GM23338 (cell line): Measurements from ENCODE around the gene DVL1. TPM values are rescaled to one million over a fixed set of nuclear protein-coding genes. Genes with fewer than 3 reads are reported as not detected.

Experiments
- ATAC-seq: fragments of 200-7000 bp; cut with Tn5 transposase; 3 replicates; pipeline ENCODE4 v1.9.1; 2020
- DNase-seq: peaks from one replicate; pipeline ENCODE4 v3.0.0-alpha.2; 2015; ENCODE audit warnings: low spot score
- H2AFZ ChIP-seq: fragments of 200-600 bp; sonication (generic); 2 replicates; pipeline ENCODE4 v1.8.0; 2016; ENCODE audit warnings: antibody characterized with exemption, mild to moderate bottlenecking, moderate library complexity
- H3F3A ChIP-seq: fragments of 200-600 bp; sonication (generic); replicated peaks from 2 replicates; pipeline ENCODE4 v1.8.0; 2017; ENCODE audit warnings: antibody characterized with exemption, mixed run types, low read depth
- H3K27ac ChIP-seq: fragments of 200-600 bp; sonication (generic); 2 replicates; pipeline ENCODE4 v1.6.1; 2016; ENCODE audit warnings: low read depth
- H3K27me3 ChIP-seq: fragments of 200-600 bp; sonication (generic); 2 replicates; pipeline ENCODE4 v1.8.0; 2016; ENCODE audit warnings: mild to moderate bottlenecking, mixed run types, moderate library complexity; ENCODE audit not compliant: insufficient read depth
- H3K36me3 ChIP-seq: fragments of 200-600 bp; sonication (generic); 2 replicates; pipeline ENCODE4 v1.8.0; 2016; ENCODE audit warnings: mild to moderate bottlenecking; ENCODE audit not compliant: insufficient read depth
- H3K4me1 ChIP-seq: fragments of 200-600 bp; sonication (generic); 2 replicates; pipeline ENCODE4 v1.8.0; 2016; ENCODE audit warnings: mild to moderate bottlenecking, moderate library complexity; ENCODE audit not compliant: insufficient read depth
- H3K4me2 ChIP-seq: fragments of 200-600 bp; sonication (generic); 2 replicates; pipeline ENCODE4 v1.7.1; 2017; ENCODE audit warnings: mixed run types
- H3K4me3 ChIP-seq: fragments of 200-600 bp; sonication (generic); 2 replicates; pipeline ENCODE4 v1.6.1; 2016; ENCODE audit warnings: mixed run types
- H3K79me2 ChIP-seq: fragments of 200-600 bp; sonication (generic); replicated peaks from 2 replicates; pipeline ENCODE4 v1.8.0; 2017; ENCODE audit warnings: mild to moderate bottlenecking; ENCODE audit not compliant: insufficient read depth
- H3K9me2 ChIP-seq: fragments of 200-600 bp; sonication (generic); 2 replicates; pipeline ENCODE4 v1.8.0; 2017; ENCODE audit not compliant: insufficient read depth
- H4K20me1 ChIP-seq: fragments of 200-600 bp; sonication (generic); replicated peaks from 2 replicates; pipeline ENCODE4 v1.8.0; 2017; ENCODE audit warnings: mild to moderate bottlenecking; ENCODE audit not compliant: insufficient read depth
- H3K27ac Mint-ChIP-seq: 2 replicates; pipeline ENCODE4 v1.8.0; 2020; ENCODE audit warnings: inconsistent platforms, mild to moderate bottlenecking, moderate library complexity, mixed read lengths
- H3K27me3 Mint-ChIP-seq: 3 replicates; pipeline ENCODE4 v1.8.0; 2022; ENCODE audit warnings: low read depth, mild to moderate bottlenecking, moderate library complexity, mixed read lengths, inconsistent platforms; ENCODE audit not compliant: insufficient read depth, poor library complexity
- H3K36me3 Mint-ChIP-seq: 3 replicates; pipeline ENCODE4 v1.8.0; 2021; ENCODE audit warnings: low read depth, mild to moderate bottlenecking, inconsistent platforms, moderate library complexity, mixed read lengths
- H3K4me1 Mint-ChIP-seq: 3 replicates; pipeline ENCODE4 v1.8.0; 2020; ENCODE audit warnings: mild to moderate bottlenecking, inconsistent platforms, mixed read lengths
- H3K4me3 Mint-ChIP-seq: 3 replicates; pipeline ENCODE4 v1.8.0; 2021; ENCODE audit warnings: moderate library complexity, mild to moderate bottlenecking, inconsistent platforms, mixed read lengths
- H3K9me3 Mint-ChIP-seq: 3 replicates; pipeline ENCODE4 v1.8.0; 2020; ENCODE audit warnings: moderate library complexity, mild to moderate bottlenecking, inconsistent platforms, mixed read lengths
- CREB1 ChIP-seq: fragments of 250-450 bp; sonication (Bioruptor Pico); IDR thresholded peaks from 2 replicates; pipeline ENCODE4 v1.5.0; 2020; ENCODE audit warnings: low read depth, mild to moderate bottlenecking, moderate library complexity
- CTCF ChIP-seq, 2 experiments: fragments of 200-600 bp in 1 of 2; sonication (generic) in 1 of 2; conservative IDR thresholded peaks; 2 replicates each; pipeline versions ENCODE4 v1.5.1 to v1.6.1; 2016 to 2017; ENCODE audit warnings: antibody characterized with exemption in 2 of 2, low read depth in 2 of 2, mild to moderate bottlenecking in 2 of 2, moderate library complexity in 1 of 2
- EZH2 ChIP-seq: fragments of 200-600 bp; sonication (generic); IDR thresholded peaks from one replicate; pipeline ENCODE4 v1.8.0; 2017; ENCODE audit warnings: antibody characterized with exemption, mild to moderate bottlenecking, low read depth; ENCODE audit not compliant: unreplicated experiment
- NANOG ChIP-seq: IDR thresholded peaks from 2 replicates; pipeline ENCODE4 v1.6.1; 2016; ENCODE audit warnings: antibody characterized with exemption, borderline replicate concordance
- POLR2AphosphoS5 ChIP-seq: IDR thresholded peaks from 2 replicates; pipeline ENCODE4 v1.6.1; 2016; ENCODE audit warnings: antibody characterized with exemption, low read depth
- ZNF462 ChIP-seq: fragments of 250-450 bp; sonication (Bioruptor Pico); IDR thresholded peaks from 2 replicates; pipeline ENCODE4 v1.5.0; 2020; ENCODE audit warnings: mild to moderate bottlenecking, moderate library complexity
- long read RNA-seq: library from polyadenylated mRNA; unstranded; transcript quantifications from one replicate; pipeline ENCODE4 v2.0.0, GENCODE V29; 2020; ENCODE audit not compliant: unreplicated experiment
- polyA plus RNA-seq: library from polyadenylated mRNA; unstranded; fragments of >200 nt; fragmentation: Nextera tagmentation; extraction: Ambion mirVana; gene quantifications from 2 replicates; pipeline ENCODE4 v1.2.1, GENCODE V29; 2016
- total RNA-seq: library from RNA; depleted of rRNA; stranded (reverse); fragments of >200 nt; shearing (Covaris generic); gene quantifications from 2 replicates; pipeline ENCODE4 v1.2.3, GENCODE V29; 2014; rRNA removed
- TF ChIP-seq, protein P1 (sequence below): IDR thresholded peaks from one replicate; pipeline ENCODE4 v1.6.1; 2018; ENCODE audit warnings: antibody characterized with exemption; ENCODE audit not compliant: unreplicated experiment

DVL1 gene
- total RNA-seq (62.7 and 69.7 TPM in 2 replicates), polyA plus RNA-seq (13.5 and 15.4 TPM in 2 replicates)
- long read RNA-seq, partial matches to known transcripts, result 0 of 4 reads
- long read RNA-seq, other reads (novel, unspliced or antisense), result 4 of 4 reads

GRCh38 chr1:1349256-1350012 lies at the start of gene DVL1:
Gene DVL1, minus strand, starts transcription at chr1:1349418. Its CDS starts 353 bp downstream, at chr1:1349065.
- Histone ChIP-seq H3K27me3 (peaks cover 17% of the 10 kb centered on the region), H3K36me3 (no peaks in the 10 kb centered on the region), H3K9me2 (no peaks in the 10 kb centered on the region), H3K27ac (no peak within 1 kb of the TSS), H2AFZ (no peak within 1 kb of the TSS), H3K79me2 (peaks cover 14% of the 10 kb centered on the region), H3K4me1 (peaks cover 25% of the 10 kb centered on the region), H4K20me1 (no peaks in the 10 kb centered on the region; the same call in none of the 2 replicates), H3F3A (peaks cover 25% of the 10 kb centered on the region), H3K4me2 (peak within 1 kb of the TSS; percentile 84), H3K4me3 (peak within 1 kb of the TSS; percentile 65)
- Mint-ChIP-seq H3K27ac (no peak within 1 kb of the TSS), H3K4me1 (peaks cover 25% of the 10 kb centered on the region), H3K36me3 (no peaks in the 10 kb centered on the region), H3K9me3 (no peaks in the 10 kb centered on the region), H3K27me3 (peaks cover 26% of the 10 kb centered on the region), H3K4me3 (peak within 1 kb of the TSS; percentile 78)
- peak; percentile 16 for ATAC-seq
- TF ChIP-seq CREB1 (CRISPR knock-in tag), result peak; percentile 82
- TF ChIP-seq POLR2AphosphoS5, result peak; percentile 38
- TF ChIP-seq NANOG, result no peak
- TF ChIP-seq CTCF (conservative IDR thresholded peaks at IDR 0.05; ENCODE audit: low read depth in 2 of 2), result peak; percentile 41 to 67
- peak; percentile 89 for DNase-seq

DNA sequence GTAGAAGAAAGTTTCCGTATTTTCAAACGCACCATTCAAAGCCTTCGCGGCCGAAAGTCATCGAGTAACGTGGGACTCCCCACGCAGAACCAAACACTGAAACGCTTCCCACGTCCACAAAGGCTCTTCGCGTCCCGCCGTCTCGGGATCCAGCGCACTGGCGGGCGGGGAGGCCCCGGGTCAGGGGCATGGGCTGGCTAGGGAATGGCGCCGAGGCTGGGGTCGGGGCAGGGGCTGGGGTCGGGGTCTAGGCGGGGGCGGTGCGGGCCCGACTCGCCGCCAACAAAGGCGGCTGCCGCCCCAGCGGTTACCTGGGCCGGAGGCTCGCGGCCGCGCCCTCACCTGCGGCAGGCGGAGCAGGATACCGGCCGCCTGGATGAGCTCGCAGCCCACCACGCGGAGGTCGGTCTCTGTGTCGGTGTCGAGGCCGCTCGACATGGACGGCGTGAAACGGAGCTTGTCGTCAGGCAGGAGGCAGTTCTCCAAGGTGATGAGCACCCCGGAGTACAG lies 49.5 kb upstream of the DVL1 start:
- ATAC-seq, result peak; percentile 8
- Mint-ChIP-seq H3K9me3 (no peaks in the 10 kb centered on the region; the same call in 2 of the 3 replicates), H3K36me3 (peaks cover 80% of the 10 kb centered on the region), H3K4me3 (peak overlapping the region; percentile 96), H3K27me3 (peaks cover 24% of the 10 kb centered on the region), H3K4me1 (peaks cover 32% of the 10 kb centered on the region), H3K27ac (peak overlapping the region; percentile 81)
- Histone ChIP-seq H3K9me2 (no peaks in the 10 kb centered on the region), H3K36me3 (peaks cover 50% of the 10 kb centered on the region), H2AFZ (no peak overlapping the region), H4K20me1 (peaks cover 41% of the 10 kb centered on the region), H3K79me2 (peaks cover 63% of the 10 kb centered on the region), H3K4me1 (peaks cover 14% of the 10 kb centered on the region; the same call in 1 of the 2 replicates), H3K4me3 (peak overlapping the region; percentile 97), H3K27me3 (no peaks in the 10 kb centered on the region), H3F3A (peaks cover 58% of the 10 kb centered on the region), H3K4me2 (peak overlapping the region; percentile 96), H3K27ac (peak overlapping the region; percentile 66; the same call in 1 of the 2 replicates)
- no peak for DNase-seq
- TF ChIP-seq POLR2AphosphoS5 (no peak), EZH2 (no peak), ZNF462 (no peak)
- TF ChIP-seq, protein P1, sequence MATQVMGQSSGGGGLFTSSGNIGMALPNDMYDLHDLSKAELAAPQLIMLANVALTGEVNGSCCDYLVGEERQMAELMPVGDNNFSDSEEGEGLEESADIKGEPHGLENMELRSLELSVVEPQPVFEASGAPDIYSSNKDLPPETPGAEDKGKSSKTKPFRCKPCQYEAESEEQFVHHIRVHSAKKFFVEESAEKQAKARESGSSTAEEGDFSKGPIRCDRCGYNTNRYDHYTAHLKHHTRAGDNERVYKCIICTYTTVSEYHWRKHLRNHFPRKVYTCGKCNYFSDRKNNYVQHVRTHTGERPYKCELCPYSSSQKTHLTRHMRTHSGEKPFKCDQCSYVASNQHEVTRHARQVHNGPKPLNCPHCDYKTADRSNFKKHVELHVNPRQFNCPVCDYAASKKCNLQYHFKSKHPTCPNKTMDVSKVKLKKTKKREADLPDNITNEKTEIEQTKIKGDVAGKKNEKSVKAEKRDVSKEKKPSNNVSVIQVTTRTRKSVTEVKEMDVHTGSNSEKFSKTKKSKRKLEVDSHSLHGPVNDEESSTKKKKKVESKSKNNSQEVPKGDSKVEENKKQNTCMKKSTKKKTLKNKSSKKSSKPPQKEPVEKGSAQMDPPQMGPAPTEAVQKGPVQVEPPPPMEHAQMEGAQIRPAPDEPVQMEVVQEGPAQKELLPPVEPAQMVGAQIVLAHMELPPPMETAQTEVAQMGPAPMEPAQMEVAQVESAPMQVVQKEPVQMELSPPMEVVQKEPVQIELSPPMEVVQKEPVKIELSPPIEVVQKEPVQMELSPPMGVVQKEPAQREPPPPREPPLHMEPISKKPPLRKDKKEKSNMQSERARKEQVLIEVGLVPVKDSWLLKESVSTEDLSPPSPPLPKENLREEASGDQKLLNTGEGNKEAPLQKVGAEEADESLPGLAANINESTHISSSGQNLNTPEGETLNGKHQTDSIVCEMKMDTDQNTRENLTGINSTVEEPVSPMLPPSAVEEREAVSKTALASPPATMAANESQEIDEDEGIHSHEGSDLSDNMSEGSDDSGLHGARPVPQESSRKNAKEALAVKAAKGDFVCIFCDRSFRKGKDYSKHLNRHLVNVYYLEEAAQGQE, result no peak
